Endodermal cell (in vitro differentiated cells): ENCODE measurements around the gene LGR6. TPM values are rescaled to one million over a fixed set of nuclear protein-coding genes. Genes with fewer than 3 reads are reported as not detected.

Source experiments
- DNase-seq: peaks from one replicate; pipeline ENCODE4 v3.0.0-alpha.2; 2017
- H3K27ac ChIP-seq: 2 replicates; pipeline ENCODE4 v1.5.1; 2013; ENCODE audit warnings: mild to moderate bottlenecking, low read depth, low read length, moderate library complexity
- H3K27me3 ChIP-seq: 2 replicates; pipeline ENCODE4 v1.6.1; 2013; ENCODE audit warnings: mild to moderate bottlenecking, low read length, moderate library complexity; ENCODE audit not compliant: insufficient read depth, control insufficient read depth, poor library complexity, severe bottlenecking
- H3K36me3 ChIP-seq: 2 replicates; pipeline ENCODE4 v1.7.0; 2013; ENCODE audit warnings: mild to moderate bottlenecking, low read length, moderate library complexity; ENCODE audit not compliant: control insufficient read depth, insufficient read depth
- H3K4me1 ChIP-seq: one replicate; pipeline ENCODE4 v1.7.0; 2013; ENCODE audit warnings: low read length; ENCODE audit not compliant: control insufficient read depth, insufficient read depth
- H3K4me3 ChIP-seq: 2 replicates; pipeline ENCODE4 v1.5.1; 2013; ENCODE audit warnings: mild to moderate bottlenecking, low read length, moderate library complexity
- H3K9ac ChIP-seq: 2 replicates; pipeline ENCODE4 v1.6.1; 2013; ENCODE audit warnings: mild to moderate bottlenecking, low read length, moderate library complexity; ENCODE audit not compliant: poor library complexity, severe bottlenecking; ENCODE audit errors: extremely low read depth
- H3K9me3 ChIP-seq: 2 replicates; pipeline ENCODE4 v1.6.1; 2013; ENCODE audit warnings: mild to moderate bottlenecking, low read length, moderate library complexity; ENCODE audit not compliant: control insufficient read depth
- H3K27ac Mint-ChIP-seq: 2 replicates; pipeline ENCODE4 v1.8.0; 2020; ENCODE audit warnings: mixed read lengths
- H3K27me3 Mint-ChIP-seq: 2 replicates; pipeline ENCODE4 v1.8.0; 2021; ENCODE audit warnings: mild to moderate bottlenecking, mixed read lengths; ENCODE audit not compliant: insufficient read depth
- H3K36me3 Mint-ChIP-seq: 2 replicates; pipeline ENCODE4 v1.8.0; 2020; ENCODE audit warnings: low read depth, mixed read lengths
- H3K4me1 Mint-ChIP-seq: 2 replicates; pipeline ENCODE4 v1.8.0; 2020; ENCODE audit warnings: mixed read lengths
- H3K4me3 Mint-ChIP-seq: 2 replicates; pipeline ENCODE4 v1.8.0; 2020; ENCODE audit warnings: mild to moderate bottlenecking, moderate library complexity, mixed read lengths
- H3K9me3 Mint-ChIP-seq: 2 replicates; pipeline ENCODE4 v1.8.0; 2020; ENCODE audit warnings: mild to moderate bottlenecking, mixed read lengths
- CTCF ChIP-seq: fragments of 200-600 bp; sonication (generic); conservative IDR thresholded peaks from 2 replicates; pipeline ENCODE4 v1.5.0; 2021; ENCODE audit warnings: antibody characterized with exemption, mild to moderate bottlenecking
- WGBS, 2 experiments: methylation state at CpG; one replicate each; pipeline versions ENCODE4 v1.1.5 to v1.1.7; 2013; ENCODE audit warnings: missing lambda C conversion rate in 2 of 2, mixed read lengths in 1 of 2; ENCODE audit not compliant: insufficient coverage in 1 of 2, insufficient read length in 1 of 2; 5-methylcytosine and 5-hydroxymethylcytosine counted together
- total RNA-seq, 2 donors: library from RNA; stranded (reverse); fragmentation: NEBNext Ultra II Directional in 1 of 2; extraction: Animal tissue kit (Norgen Biotek cat#: 25700) in 1 of 2; gene quantifications; 2 replicates in 1 of 2; 3 replicates in 1 of 2; pipeline ENCODE4 v1.2.1, GENCODE V29; 2021

LGR6 gene
- total RNA-seq, 2 donors from 2014 or later, result 0.73 to 1.5 TPM

- no peaks in the 10 kb centered on the region for H3K9me3 Mint-ChIP-seq
- no peaks in the 10 kb centered on the region for H3K27me3 ChIP-seq
- no peaks in the 10 kb centered on the region for H3K36me3 ChIP-seq
- H3K36me3 Mint-ChIP-seq, result no peaks in the 10 kb centered on the region
- H3K27me3 Mint-ChIP-seq, result no peaks in the 10 kb centered on the region
- H3K9ac ChIP-seq, result no peak overlapping the region
- no peak overlapping the region for H3K4me3 Mint-ChIP-seq
- no peak overlapping the region for H3K4me3 ChIP-seq
- DNase-seq, result no peak
- TF ChIP-seq CTCF, result no peak
- H3K27ac Mint-ChIP-seq, result no peak overlapping the region
- H3K4me1 ChIP-seq, result no peaks in the 10 kb centered on the region
- peaks cover 27% of the 10 kb centered on the region for H3K4me1 Mint-ChIP-seq
- WGBS, 2 experiments, result 90 to 93% methylated on average over 6 to 16 of the region's 16 CpGs
- H3K27ac ChIP-seq, result no peak overlapping the region
- no peaks in the 10 kb centered on the region for H3K9me3 ChIP-seq
Measured at GRCh38 chr1:202159534-202160371, 33.8 kb upstream of the LGR6 start.

- H3K27ac ChIP-seq, result no peak within 1 kb of the TSS
- no peak within 1 kb of the TSS for H3K27ac Mint-ChIP-seq
- H3K4me3 Mint-ChIP-seq, result no peak within 1 kb of the TSS
- no peak within 1 kb of the TSS for H3K9ac ChIP-seq
- H3K27me3 ChIP-seq, result no peaks in the 10 kb centered on the region
- no peaks in the 10 kb centered on the region for H3K36me3 Mint-ChIP-seq
- no peak within 1 kb of the TSS for H3K4me3 ChIP-seq
- peaks cover 25% of the 10 kb centered on the region for H3K4me1 Mint-ChIP-seq
- H3K9me3 ChIP-seq, result no peaks in the 10 kb centered on the region
- no peaks in the 10 kb centered on the region for H3K9me3 Mint-ChIP-seq
- TF ChIP-seq CTCF, result no peak
- H3K27me3 Mint-ChIP-seq, result no peaks in the 10 kb centered on the region
- no peaks in the 10 kb centered on the region for H3K4me1 ChIP-seq
- WGBS, 2 experiments, result 88% methylated on average over 6 to 17 of the region's 17 CpGs
- no peaks in the 10 kb centered on the region for H3K36me3 ChIP-seq
- no peak for DNase-seq
Measured at GRCh38 chr1:202160377-202160940, 33.1 kb upstream of the LGR6 start, which contains the start of gene PTPN7. TSS of gene PTPN7 (minus strand) at chr1:202160602. CDS start at chr1:202159402, 1,200 bp downstream.

DNA sequence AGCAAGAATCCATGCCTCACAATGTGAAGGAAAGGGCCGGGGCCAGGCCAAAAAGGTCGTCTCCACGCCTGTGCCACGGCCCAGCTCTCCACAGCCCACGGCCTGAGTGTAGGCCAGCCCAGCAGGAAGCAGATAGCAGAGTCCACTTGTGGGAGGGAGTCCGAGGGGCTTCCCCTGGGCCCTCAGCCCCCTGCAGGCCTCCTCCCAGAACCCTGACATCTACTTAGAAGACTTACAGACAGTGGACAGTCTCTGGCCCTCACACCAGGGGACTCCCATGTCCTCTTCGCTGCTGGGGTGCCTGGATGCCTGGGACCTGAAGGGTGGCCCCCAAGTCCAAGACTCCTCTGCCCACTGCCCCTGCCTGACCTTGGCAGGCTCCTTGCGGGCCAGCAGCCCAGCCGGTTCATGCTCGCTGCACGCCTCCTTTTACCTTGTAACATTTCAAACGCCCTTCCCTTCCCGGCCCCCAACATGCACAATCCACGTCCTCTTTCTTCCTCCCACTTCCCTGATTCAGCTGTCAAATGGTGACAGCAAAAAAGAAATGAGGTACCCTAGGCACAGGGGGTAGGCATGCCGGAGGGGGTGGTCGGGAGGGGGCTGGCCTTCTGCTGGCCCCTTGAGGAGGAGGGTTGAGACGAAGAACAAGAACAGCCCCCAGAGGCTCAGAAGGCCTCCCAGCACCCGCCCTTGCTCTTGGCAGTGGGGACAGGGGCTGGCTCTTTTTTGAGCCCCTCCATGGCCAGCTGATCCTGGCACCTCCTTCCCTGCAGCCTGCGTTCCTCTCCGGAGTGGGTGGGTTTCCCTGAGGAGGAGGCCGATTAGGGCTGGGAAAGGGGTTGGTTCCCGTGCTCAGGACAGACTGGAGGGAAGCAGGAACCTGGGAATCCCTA is 32.2 kb upstream of the LGR6 start:
- H3K4me3 ChIP-seq, result no peak overlapping the region
- H3K36me3 Mint-ChIP-seq, result no peaks in the 10 kb centered on the region
- no peak overlapping the region for H3K27ac Mint-ChIP-seq
- H3K9me3 Mint-ChIP-seq, result no peaks in the 10 kb centered on the region
- no peak for TF ChIP-seq CTCF
- peaks cover 25% of the 10 kb centered on the region for H3K4me1 Mint-ChIP-seq
- no peaks in the 10 kb centered on the region for H3K27me3 Mint-ChIP-seq
- H3K9ac ChIP-seq, result no peak overlapping the region
- H3K9me3 ChIP-seq, result no peaks in the 10 kb centered on the region
- WGBS, 2 experiments, result 87 to 91% methylated on average over 5 to 22 of the region's 22 CpGs
- no peaks in the 10 kb centered on the region for H3K36me3 ChIP-seq
- H3K27me3 ChIP-seq, result no peaks in the 10 kb centered on the region
- DNase-seq, result no peak
- H3K27ac ChIP-seq, result no peak overlapping the region
- peaks cover 4% of the 10 kb centered on the region for H3K4me1 ChIP-seq
- H3K4me3 Mint-ChIP-seq, result no peak overlapping the region
